ENCODE data around the gene EPB41. TPM values are rescaled to one million over a fixed set of nuclear protein-coding genes. Genes with fewer than 3 reads are reported as not detected.

Gene EPB41
- total RNA-seq, 1 donor from 2014 or later: 82.9 TPM

DNA sequence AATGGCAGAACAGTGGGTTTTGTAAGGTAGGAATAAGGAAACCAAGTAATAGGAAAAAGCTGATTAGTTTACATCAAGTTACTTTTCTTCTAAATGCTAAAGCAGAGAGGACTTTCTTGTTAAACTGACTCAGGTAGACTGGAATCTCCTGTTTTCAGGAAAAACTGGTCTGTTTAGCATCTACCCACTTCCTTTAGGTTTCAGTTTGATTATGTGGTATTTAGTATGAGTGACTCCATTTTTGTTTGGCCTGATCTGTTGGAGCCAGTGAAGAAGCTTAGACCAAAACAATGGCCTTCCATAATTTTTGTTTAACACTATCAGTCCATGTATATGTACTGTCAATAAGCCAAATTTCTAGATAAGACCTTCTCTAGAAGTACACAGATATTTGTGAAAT is 88.4 kb downstream of the EPB41 start:
- H3K4me3 Mint-ChIP-seq: peak overlapping the region; percentile 1
- DNase-seq (ENCODE audit: extremely low spot score, unreplicated experiment): no peak
- no peaks in the 10 kb centered on the region for H3K9me3 Mint-ChIP-seq
- peaks cover 22% of the 10 kb centered on the region for H3K36me3 Mint-ChIP-seq
- no peaks in the 10 kb centered on the region for H3K27me3 Mint-ChIP-seq
- H3K27ac Mint-ChIP-seq: peak overlapping the region; percentile 71
- TF ChIP-seq, protein P1, sequence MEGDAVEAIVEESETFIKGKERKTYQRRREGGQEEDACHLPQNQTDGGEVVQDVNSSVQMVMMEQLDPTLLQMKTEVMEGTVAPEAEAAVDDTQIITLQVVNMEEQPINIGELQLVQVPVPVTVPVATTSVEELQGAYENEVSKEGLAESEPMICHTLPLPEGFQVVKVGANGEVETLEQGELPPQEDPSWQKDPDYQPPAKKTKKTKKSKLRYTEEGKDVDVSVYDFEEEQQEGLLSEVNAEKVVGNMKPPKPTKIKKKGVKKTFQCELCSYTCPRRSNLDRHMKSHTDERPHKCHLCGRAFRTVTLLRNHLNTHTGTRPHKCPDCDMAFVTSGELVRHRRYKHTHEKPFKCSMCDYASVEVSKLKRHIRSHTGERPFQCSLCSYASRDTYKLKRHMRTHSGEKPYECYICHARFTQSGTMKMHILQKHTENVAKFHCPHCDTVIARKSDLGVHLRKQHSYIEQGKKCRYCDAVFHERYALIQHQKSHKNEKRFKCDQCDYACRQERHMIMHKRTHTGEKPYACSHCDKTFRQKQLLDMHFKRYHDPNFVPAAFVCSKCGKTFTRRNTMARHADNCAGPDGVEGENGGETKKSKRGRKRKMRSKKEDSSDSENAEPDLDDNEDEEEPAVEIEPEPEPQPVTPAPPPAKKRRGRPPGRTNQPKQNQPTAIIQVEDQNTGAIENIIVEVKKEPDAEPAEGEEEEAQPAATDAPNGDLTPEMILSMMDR (conservative IDR thresholded peaks at IDR 0.05): no peak
- no peaks in the 10 kb centered on the region for H3K4me1 Mint-ChIP-seq (ENCODE audit: unreplicated experiment)

DNA sequence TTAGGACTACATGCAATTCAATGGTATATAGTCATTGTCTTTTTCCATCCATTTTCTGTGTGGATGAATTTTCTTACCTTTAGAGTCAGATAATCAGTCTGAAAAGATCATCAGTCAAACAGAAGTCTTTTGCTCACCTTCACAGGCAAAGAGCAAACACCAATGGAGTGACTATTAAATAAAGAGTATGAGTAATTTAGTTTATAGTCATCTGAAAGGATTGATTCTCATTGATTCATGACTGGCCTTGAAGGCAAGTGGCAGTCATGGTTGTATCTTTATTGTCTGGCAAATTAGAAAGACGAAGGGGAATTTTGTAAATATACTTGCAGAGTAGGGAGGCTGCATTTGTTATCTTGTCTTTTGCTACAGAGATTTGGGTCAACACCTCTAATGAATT is 89.9 kb downstream of the EPB41 start:
- no peaks in the 10 kb centered on the region for H3K9me3 Mint-ChIP-seq
- no peaks in the 10 kb centered on the region for H3K27me3 Mint-ChIP-seq
- peaks cover 20% of the 10 kb centered on the region for H3K36me3 Mint-ChIP-seq
- DNase-seq (ENCODE audit: extremely low spot score, unreplicated experiment): no peak
- H3K4me3 Mint-ChIP-seq: no peak overlapping the region
- H3K4me1 Mint-ChIP-seq (ENCODE audit: unreplicated experiment): no peaks in the 10 kb centered on the region
- TF ChIP-seq, protein P1 (conservative IDR thresholded peaks at IDR 0.05): no peak
- H3K27ac Mint-ChIP-seq: no peak overlapping the region

DNA sequence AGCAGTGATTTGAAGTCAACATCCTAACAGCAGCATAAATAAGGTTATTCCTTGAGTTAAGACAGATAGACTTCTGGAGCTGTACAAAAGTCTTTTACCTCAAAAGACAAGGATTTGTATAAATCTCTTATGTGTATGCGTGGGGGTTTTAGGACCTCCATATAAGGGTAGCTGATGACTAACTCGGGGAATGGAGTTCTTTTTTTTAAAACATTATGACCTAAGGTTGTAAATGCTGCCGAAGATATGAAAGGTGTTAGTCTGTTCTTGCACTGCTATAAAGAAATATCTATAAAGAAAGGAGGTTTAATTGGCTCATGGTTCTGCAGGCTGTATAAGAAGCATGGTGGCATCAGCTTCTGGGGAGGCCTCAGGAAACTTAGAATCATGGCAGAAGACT is 90.4 kb downstream of the EPB41 start:
- H3K27ac Mint-ChIP-seq: no peak overlapping the region
- no peaks in the 10 kb centered on the region for H3K27me3 Mint-ChIP-seq
- TF ChIP-seq, protein P1 (conservative IDR thresholded peaks at IDR 0.05): no peak
- no peaks in the 10 kb centered on the region for H3K9me3 Mint-ChIP-seq
- DNase-seq (ENCODE audit: extremely low spot score, unreplicated experiment): no peak
- peaks cover 20% of the 10 kb centered on the region for H3K36me3 Mint-ChIP-seq
- no peak overlapping the region for H3K4me3 Mint-ChIP-seq
- H3K4me1 Mint-ChIP-seq (ENCODE audit: unreplicated experiment): no peaks in the 10 kb centered on the region

DNA sequence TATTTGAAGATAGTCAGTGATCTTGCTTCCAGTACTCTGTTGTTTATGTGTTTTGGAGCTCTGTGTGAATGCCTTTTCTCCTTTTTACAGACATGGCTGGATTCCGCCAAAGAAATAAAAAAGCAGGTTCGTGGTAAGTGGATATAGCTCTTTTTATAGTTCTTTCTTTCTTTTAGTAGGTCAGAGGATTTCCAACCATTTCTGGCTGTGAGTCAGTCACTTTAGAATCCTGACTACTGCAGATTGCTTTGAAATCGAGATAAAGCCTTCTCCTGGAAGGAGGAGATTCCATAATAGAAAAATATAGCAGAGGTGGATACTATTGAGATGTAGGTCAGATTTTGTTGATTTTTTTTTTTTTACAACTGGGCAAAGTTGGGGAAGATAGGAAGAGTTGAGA is 97.4 kb downstream of the EPB41 start:
- Mint-ChIP-seq H3K4me3 (no peak overlapping the region), H3K4me1 (ENCODE audit: unreplicated experiment) (no peaks in the 10 kb centered on the region), H3K9me3 (no peaks in the 10 kb centered on the region), H3K27ac (no peak overlapping the region), H3K27me3 (no peaks in the 10 kb centered on the region), H3K36me3 (peaks cover 17% of the 10 kb centered on the region)
- DNase-seq (ENCODE audit: extremely low spot score, unreplicated experiment): no peak
- TF ChIP-seq, protein P1 (conservative IDR thresholded peaks at IDR 0.05): no peak

DNA sequence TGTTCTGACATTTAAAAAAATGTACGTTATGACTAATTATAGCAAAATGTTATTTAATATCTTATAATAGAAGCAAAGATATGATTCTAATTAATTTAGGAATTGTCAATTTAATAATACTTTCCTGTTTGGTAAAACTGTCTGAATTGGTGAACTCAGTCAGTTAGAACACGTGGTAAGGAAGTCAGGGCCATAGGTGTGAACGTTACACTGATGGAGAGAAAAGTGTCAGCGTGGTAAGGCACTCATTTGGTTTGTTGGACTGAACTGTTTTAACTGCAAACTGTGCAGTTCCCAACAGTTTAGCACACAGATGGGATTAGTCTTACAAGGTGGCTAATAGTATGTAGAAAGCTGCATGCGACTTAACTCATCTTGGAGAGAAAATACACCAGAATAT is 102.9 kb downstream of the EPB41 start:
- H3K4me3 Mint-ChIP-seq: no peak overlapping the region
- H3K9me3 Mint-ChIP-seq: no peaks in the 10 kb centered on the region
- H3K4me1 Mint-ChIP-seq (ENCODE audit: unreplicated experiment): no peaks in the 10 kb centered on the region
- no peak overlapping the region for H3K27ac Mint-ChIP-seq
- H3K36me3 Mint-ChIP-seq: peaks cover 4% of the 10 kb centered on the region
- DNase-seq (ENCODE audit: extremely low spot score, unreplicated experiment): no peak
- TF ChIP-seq, protein P1 (conservative IDR thresholded peaks at IDR 0.05): no peak
- H3K27me3 Mint-ChIP-seq: no peaks in the 10 kb centered on the region
